Endothelial cell (in vitro differentiated cells): ENCODE results near the gene LRIG1. TPM values are rescaled to one million over a fixed set of nuclear protein-coding genes. Genes with fewer than 3 reads are reported as not detected.
A peak's percentile ranks its signal among the peaks of the same experiment; 100 is the strongest.

ENCODE experiments used
- DNase-seq: peaks from one replicate; pipeline ENCODE4 v3.0.0; 2021; ENCODE audit warnings: low spot score
- H3K27ac Mint-ChIP-seq: one replicate; pipeline ENCODE4 v1.8.0; 2021; ENCODE audit warnings: mixed read lengths, inconsistent platforms; ENCODE audit not compliant: unreplicated experiment
- H3K27me3 Mint-ChIP-seq: one replicate; pipeline ENCODE4 v1.8.0; 2021; ENCODE audit warnings: mild to moderate bottlenecking, moderate library complexity, mixed read lengths, inconsistent platforms; ENCODE audit not compliant: unreplicated experiment
- H3K36me3 Mint-ChIP-seq: one replicate; pipeline ENCODE4 v1.8.0; 2021; ENCODE audit warnings: mild to moderate bottlenecking, low read depth, mixed read lengths, inconsistent platforms; ENCODE audit not compliant: unreplicated experiment
- H3K4me1 Mint-ChIP-seq: one replicate; pipeline ENCODE4 v1.8.0; 2021; ENCODE audit warnings: mild to moderate bottlenecking, mixed read lengths, inconsistent platforms; ENCODE audit not compliant: unreplicated experiment
- H3K4me3 Mint-ChIP-seq: one replicate; pipeline ENCODE4 v1.8.0; 2021; ENCODE audit warnings: mild to moderate bottlenecking, mixed read lengths, inconsistent platforms; ENCODE audit not compliant: unreplicated experiment
- H3K9me3 Mint-ChIP-seq: one replicate; pipeline ENCODE4 v1.8.0; 2021; ENCODE audit warnings: mixed read lengths, inconsistent platforms; ENCODE audit not compliant: unreplicated experiment
- long read RNA-seq: library from polyadenylated mRNA; unstranded; transcript quantifications from one replicate; pipeline ENCODE4 v2.0.0, GENCODE V29; 2020; ENCODE audit not compliant: unreplicated experiment
- total RNA-seq: library from RNA; stranded (reverse); fragmentation: NEBNext Ultra II Directional; extraction: Animal tissue kit (Norgen Biotek cat#: 25700); gene quantifications from one replicate; pipeline ENCODE4 v1.2.1, GENCODE V29; 2021; ENCODE audit not compliant: unreplicated experiment
- TF ChIP-seq, protein P1 (sequence below): fragments of 200-600 bp; sonication (generic); IDR thresholded peaks from one replicate; pipeline ENCODE4 v1.5.0; 2021; ENCODE audit warnings: antibody characterized with exemption; ENCODE audit not compliant: unreplicated experiment

LRIG1 gene
- 25.1 TPM for total RNA-seq
- long read RNA-seq, partial matches to known transcripts = 2 of 2 reads
- long read RNA-seq, other reads (novel, unspliced or antisense) = 0 of 2 reads

GRCh38 chr3:66500576-66501482 is at the start of gene LRIG1:
TSS of gene LRIG1 (minus strand) at chr3:66501022. CDS start at chr3:66500407, 615 bp downstream.
- Mint-ChIP-seq H3K36me3 (peaks cover 4% of the 10 kb centered on the region), H3K9me3 (no peaks in the 10 kb centered on the region), H3K4me1 (peaks cover 23% of the 10 kb centered on the region), H3K27me3 (peaks cover 6% of the 10 kb centered on the region), H3K4me3 (peak within 1 kb of the TSS; percentile 99), H3K27ac (peak within 1 kb of the TSS; percentile 72)
- TF ChIP-seq, protein P1, sequence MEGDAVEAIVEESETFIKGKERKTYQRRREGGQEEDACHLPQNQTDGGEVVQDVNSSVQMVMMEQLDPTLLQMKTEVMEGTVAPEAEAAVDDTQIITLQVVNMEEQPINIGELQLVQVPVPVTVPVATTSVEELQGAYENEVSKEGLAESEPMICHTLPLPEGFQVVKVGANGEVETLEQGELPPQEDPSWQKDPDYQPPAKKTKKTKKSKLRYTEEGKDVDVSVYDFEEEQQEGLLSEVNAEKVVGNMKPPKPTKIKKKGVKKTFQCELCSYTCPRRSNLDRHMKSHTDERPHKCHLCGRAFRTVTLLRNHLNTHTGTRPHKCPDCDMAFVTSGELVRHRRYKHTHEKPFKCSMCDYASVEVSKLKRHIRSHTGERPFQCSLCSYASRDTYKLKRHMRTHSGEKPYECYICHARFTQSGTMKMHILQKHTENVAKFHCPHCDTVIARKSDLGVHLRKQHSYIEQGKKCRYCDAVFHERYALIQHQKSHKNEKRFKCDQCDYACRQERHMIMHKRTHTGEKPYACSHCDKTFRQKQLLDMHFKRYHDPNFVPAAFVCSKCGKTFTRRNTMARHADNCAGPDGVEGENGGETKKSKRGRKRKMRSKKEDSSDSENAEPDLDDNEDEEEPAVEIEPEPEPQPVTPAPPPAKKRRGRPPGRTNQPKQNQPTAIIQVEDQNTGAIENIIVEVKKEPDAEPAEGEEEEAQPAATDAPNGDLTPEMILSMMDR = peak; percentile 47
- peak; percentile 99 for DNase-seq

GRCh38 chr3:66544619-66545429 is 44.0 kb upstream of the LRIG1 start:
- DNase-seq = no peak
- H3K9me3 Mint-ChIP-seq = no peaks in the 10 kb centered on the region
- H3K27ac Mint-ChIP-seq = no peak overlapping the region
- H3K4me3 Mint-ChIP-seq = no peak overlapping the region
- no peaks in the 10 kb centered on the region for H3K4me1 Mint-ChIP-seq
- no peaks in the 10 kb centered on the region for H3K36me3 Mint-ChIP-seq
- peaks cover 2% of the 10 kb centered on the region for H3K27me3 Mint-ChIP-seq
- TF ChIP-seq, protein P1 = no peak

DNA sequence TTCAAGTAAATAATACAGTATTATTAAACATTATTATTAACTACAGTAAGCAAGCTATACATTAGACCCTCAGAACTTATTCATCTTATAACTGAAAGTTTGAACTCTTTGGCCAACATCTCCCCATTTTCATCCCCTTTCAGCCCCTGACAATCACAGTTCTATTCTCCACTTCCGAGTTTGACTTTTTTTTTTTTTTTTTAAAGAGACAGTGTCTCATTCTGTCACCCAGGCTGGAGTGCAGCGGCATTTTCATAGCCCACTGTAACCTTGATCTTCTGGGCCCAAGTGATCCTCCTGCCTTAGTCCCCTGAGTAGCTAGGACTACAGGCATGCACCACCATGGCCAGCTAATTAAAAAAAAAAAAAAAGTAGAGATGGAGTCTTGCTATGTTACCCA is 41.3 kb upstream of the LRIG1 start:
- DNase-seq = no peak
- Mint-ChIP-seq H3K27ac (no peak overlapping the region), H3K9me3 (no peaks in the 10 kb centered on the region), H3K27me3 (peaks cover 2% of the 10 kb centered on the region), H3K36me3 (peaks cover 3% of the 10 kb centered on the region), H3K4me1 (no peaks in the 10 kb centered on the region), H3K4me3 (no peak overlapping the region)
- TF ChIP-seq, protein P1 = no peak

GRCh38 chr3:66539466-66539989 is 38.7 kb upstream of the LRIG1 start:
- Mint-ChIP-seq H3K36me3 (peaks cover 3% of the 10 kb centered on the region), H3K9me3 (no peaks in the 10 kb centered on the region), H3K4me3 (no peak overlapping the region), H3K27ac (no peak overlapping the region), H3K27me3 (peaks cover 2% of the 10 kb centered on the region), H3K4me1 (no peaks in the 10 kb centered on the region)
- DNase-seq = no peak
- TF ChIP-seq, protein P1 = no peak
